Skeletal muscle satellite cell (primary cell): Measurements from ENCODE around the gene ANKFN1.
A peak's percentile ranks its signal among the peaks of the same experiment; 100 is the strongest.

Source experiments
- H3K27me3 ChIP-seq: 2 replicates; pipeline ENCODE4 v1.7.0; 2013; ENCODE audit warnings: low read length; ENCODE audit not compliant: control insufficient read depth, insufficient read depth
- H3K36me3 ChIP-seq: 2 replicates; pipeline ENCODE4 v1.7.0; 2013; ENCODE audit warnings: mild to moderate bottlenecking, control low read depth, low read length; ENCODE audit not compliant: insufficient read depth
- H3K4me1 ChIP-seq: 2 replicates; pipeline ENCODE4 v1.7.0; 2013; ENCODE audit warnings: low read length; ENCODE audit not compliant: control insufficient read depth, insufficient read depth
- H3K4me2 ChIP-seq: 2 replicates; pipeline ENCODE4 v1.7.0; 2013; ENCODE audit warnings: mild to moderate bottlenecking, low read length
- H3K4me3 ChIP-seq: 2 replicates; pipeline ENCODE4 v1.7.0; 2013; ENCODE audit warnings: low read length
- H3K9ac ChIP-seq: 2 replicates; pipeline ENCODE4 v1.7.0; 2013; ENCODE audit warnings: mild to moderate bottlenecking, low read depth, low read length, moderate library complexity
- H3K9me3 ChIP-seq: replicated peaks from 2 replicates; pipeline ENCODE4 v1.7.0; 2013; ENCODE audit warnings: mild to moderate bottlenecking, control low read depth, low read length

The ANKFN1 gene

DNA sequence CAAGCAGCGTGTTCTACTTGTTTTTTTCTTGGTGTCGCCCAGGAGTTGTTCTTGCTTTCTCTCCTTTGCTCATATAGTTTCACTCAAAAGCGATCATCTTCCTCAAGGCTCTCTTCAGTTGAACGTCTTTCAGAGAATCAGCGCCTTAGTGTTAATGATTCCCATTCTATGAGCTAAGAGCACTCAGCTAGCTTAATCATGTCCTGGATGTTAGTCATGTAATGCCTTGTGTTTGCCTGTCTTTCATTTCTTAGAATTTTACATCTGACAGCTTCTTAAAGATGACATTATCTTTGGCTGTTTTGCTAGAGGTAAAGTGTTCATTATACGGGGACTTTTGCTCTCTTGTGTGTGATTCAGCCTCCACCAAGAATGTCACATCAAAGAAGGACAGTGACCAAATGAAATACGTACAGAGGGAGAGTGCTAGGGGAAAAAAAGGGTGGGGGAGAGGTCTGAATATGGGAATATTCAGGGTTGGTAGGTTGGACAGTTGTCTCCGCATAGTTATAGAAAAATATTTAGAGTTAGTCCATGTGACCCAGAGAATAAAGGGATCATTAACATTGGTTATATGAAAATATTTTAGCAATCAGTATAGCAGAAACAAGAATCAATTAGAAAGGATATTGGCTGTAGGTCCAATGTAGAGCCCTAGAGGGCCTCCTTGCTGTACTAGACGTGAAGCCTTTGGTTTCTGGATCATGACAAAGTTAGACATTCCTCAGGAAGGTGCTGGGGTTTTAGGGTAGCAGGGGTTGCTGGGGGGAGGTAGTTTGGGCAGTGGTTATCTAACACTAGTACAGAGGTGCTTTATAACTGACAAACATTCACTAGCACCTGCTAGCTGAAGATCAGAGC is 31.9 kb upstream of the ANKFN1 start:
- H3K9me3 ChIP-seq = no peaks in the 10 kb centered on the region
- H3K4me1 ChIP-seq = peaks cover 15% of the 10 kb centered on the region
- H3K4me2 ChIP-seq = no peak overlapping the region
- no peaks in the 10 kb centered on the region for H3K36me3 ChIP-seq
- no peak overlapping the region for H3K4me3 ChIP-seq
- no peak overlapping the region for H3K9ac ChIP-seq
- H3K27me3 ChIP-seq = no peaks in the 10 kb centered on the region

DNA sequence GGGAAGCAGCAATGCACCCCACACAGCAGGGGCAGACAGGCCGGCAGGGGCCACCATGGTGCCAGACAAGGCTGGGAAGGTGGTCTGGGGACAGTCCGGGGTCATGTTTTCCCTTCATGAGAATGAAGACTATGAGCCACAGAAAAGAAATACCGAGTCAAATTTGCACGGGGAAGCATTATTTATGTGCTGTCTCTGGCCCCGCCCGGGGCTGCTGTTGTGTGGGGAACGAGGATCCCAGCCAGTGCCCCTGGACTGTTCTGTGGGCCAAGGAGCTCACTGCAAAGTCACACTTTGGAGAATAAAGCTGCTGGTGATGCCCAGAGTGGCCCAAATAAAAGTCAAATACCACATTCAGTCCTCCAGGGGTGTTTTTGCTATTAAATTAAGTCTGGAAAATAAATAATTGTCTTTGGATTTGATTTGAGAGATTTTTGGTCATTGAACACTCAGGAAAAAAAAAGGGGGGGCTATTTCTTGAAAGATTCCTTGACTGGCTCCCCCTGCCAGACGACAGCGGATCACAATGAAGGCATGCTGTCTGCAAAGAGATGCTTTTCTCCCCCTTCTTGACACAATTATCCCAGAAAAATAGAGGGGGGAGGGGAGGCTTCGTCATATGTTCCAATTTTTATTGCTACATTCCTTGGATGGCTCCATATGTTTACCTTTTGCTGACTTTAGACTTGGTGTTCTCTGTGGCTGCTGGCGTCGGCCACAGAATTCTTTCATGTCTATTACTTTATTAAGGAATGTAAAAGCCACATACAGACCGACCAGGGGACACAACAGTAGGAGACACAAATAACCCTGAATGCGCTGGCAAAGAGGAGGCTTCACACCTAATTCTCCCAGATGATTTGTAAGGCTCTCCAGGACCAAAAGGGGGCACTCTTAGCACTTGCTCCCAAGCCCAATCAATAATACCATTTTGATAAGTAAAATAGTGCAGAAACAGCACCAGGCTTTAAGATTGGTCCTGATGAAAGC is 27.1 kb upstream of the ANKFN1 start:
- Histone ChIP-seq H3K36me3 (no peaks in the 10 kb centered on the region), H3K9ac (peak overlapping the region; percentile 58), H3K9me3 (no peaks in the 10 kb centered on the region), H3K4me3 (no peak overlapping the region), H3K4me2 (peak overlapping the region; percentile 12), H3K4me1 (peaks cover 34% of the 10 kb centered on the region), H3K27me3 (no peaks in the 10 kb centered on the region)

DNA sequence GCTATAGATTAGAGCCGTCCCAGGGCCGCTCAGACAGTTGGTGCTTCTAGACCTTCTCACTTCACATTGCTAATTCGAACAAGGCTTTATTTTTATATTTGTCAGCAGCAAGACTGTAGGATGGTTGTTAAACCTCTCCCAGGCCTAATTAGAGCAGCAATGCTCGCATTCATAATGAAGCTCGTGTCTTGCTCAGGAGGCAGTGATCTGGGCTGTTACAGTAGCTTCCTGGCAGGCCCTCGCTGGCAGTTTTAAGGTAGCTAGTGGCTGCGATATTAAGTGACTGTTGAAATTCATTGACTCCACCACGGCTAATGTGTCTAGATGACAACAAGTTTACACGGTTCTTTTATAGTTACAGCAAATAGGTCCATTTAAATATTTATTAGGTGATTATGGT is 23.2 kb upstream of the ANKFN1 start:
- Histone ChIP-seq H3K4me3 (no peak overlapping the region), H3K27me3 (no peaks in the 10 kb centered on the region), H3K4me1 (peaks cover 40% of the 10 kb centered on the region), H3K9ac (no peak overlapping the region), H3K9me3 (no peaks in the 10 kb centered on the region), H3K36me3 (no peaks in the 10 kb centered on the region), H3K4me2 (no peak overlapping the region)

DNA sequence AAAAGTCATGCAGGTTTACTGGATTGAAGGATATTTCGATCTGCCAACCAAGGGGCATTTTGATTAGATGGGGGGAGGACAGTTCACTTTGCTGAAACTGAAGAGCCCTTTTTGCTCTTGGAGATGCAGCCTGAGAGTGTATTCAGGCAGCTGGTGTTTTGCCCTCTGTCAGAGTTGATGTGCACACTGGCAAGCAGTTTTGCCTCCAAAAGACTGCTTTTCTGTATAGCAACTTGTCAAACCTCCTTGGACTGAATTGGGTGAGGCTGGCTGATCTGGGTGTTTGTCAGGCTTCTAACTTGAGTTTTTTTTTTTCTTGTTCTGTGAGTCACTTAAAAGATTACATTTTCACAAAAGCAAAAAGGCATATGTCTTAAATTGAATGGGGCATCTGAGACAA is 22.6 kb upstream of the ANKFN1 start:
- Histone ChIP-seq H3K4me1 (peaks cover 37% of the 10 kb centered on the region), H3K36me3 (no peaks in the 10 kb centered on the region), H3K27me3 (no peaks in the 10 kb centered on the region), H3K4me3 (no peak overlapping the region), H3K4me2 (no peak overlapping the region), H3K9me3 (no peaks in the 10 kb centered on the region), H3K9ac (peak overlapping the region; percentile 20)

DNA sequence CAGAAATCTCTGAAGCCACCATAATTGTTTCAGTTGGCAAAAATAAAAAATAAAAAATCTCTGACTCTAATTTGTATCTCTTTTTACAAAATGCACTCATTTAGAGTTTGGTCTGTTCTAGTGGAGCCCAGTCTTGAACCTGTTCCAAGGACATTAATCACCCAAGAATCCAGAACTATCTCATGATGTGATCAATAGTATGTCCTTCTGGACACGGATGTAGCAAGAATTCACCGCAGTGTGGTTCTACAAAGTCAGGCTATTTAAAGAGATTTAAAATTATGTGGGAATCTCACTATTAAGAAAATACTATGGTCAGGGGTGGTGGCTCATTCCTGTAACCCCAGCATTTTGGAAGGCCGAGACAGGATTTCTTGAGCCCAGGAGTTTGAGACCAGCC is 21.8 kb upstream of the ANKFN1 start:
- Histone ChIP-seq H3K4me2 (no peak overlapping the region), H3K9me3 (no peaks in the 10 kb centered on the region), H3K36me3 (no peaks in the 10 kb centered on the region), H3K27me3 (no peaks in the 10 kb centered on the region), H3K4me3 (no peak overlapping the region), H3K4me1 (peaks cover 29% of the 10 kb centered on the region), H3K9ac (peak overlapping the region; percentile 20)

DNA sequence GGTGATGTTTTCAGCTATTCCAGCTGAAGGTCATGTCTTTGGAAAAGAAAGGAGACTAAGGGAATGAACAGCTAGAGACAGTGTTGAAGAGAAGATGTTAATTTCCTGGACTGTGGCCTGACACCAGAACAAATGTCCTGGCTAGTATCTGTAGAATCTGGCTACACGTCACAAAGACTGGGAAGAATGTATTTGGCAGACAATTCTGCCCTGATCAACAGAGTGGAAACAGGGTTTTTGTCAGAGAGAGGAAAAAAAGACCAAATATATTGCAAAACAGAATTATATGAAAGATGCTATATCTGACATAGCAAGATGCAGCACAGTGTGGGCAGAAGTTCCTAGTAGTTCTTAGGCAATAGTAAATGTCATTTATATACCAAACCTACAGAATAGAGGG is 17.0 kb upstream of the ANKFN1 start:
- Histone ChIP-seq H3K4me1 (peaks cover 8% of the 10 kb centered on the region), H3K36me3 (no peaks in the 10 kb centered on the region), H3K9me3 (no peaks in the 10 kb centered on the region), H3K27me3 (no peaks in the 10 kb centered on the region), H3K4me3 (no peak overlapping the region), H3K9ac (no peak overlapping the region), H3K4me2 (no peak overlapping the region)

DNA sequence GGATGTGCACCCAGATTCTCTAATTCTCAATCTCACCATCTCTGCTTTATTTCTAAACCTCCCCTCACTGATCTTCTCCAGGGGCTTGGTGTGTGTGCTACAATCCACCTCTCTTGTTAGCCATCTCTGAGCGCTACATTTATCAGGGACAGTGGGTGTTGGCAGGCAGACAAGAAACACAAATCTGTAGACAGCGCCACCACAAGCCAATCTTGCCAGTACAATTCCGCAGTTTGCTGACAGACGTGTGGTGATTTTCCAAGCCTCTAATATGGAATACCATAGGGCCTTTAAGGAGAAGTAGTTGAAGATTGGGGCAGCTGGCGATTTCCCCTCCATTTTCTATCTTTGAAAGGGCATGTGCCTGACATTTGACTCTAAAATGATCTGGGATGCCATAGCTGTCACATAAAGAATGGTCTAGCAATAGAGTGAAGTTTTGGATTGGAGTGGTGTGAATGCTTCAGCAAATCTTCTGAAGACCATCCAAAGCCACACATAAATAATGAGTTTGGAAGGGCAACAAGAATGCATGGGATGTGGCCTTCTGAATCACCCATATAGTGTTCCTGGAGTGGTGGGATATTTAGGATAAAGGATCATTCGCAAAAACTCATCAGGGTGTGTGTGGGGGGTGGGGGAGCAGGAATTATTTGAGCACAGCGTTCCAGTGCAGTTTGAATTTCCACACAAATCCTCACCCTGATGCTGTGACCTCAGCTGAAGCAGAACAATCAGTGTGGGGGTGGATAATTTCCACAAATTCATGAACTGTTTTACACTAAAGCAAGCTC is 12.0 kb upstream of the ANKFN1 start:
- Histone ChIP-seq H3K4me3 (no peak overlapping the region), H3K9ac (no peak overlapping the region), H3K27me3 (no peaks in the 10 kb centered on the region), H3K9me3 (no peaks in the 10 kb centered on the region), H3K4me2 (no peak overlapping the region), H3K36me3 (no peaks in the 10 kb centered on the region), H3K4me1 (peaks cover 19% of the 10 kb centered on the region)

DNA sequence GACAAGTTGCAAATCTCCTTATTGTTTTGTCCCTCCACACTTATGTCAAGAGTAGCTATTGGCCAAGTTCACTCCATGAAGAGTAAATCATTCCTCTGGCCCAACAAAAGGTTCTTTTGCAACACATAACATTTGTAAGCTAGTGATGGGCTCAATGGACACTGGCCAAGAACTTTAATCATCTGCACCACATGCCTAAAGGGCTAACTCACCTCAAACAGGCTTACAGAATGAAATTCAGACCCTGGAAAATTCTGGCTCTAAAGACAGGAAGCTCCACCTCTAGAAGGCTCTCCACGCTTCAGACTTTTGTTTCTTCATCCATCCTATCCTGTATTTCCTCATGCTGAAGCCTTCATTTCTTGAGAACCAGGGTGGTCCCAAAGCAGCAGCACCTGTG is 10.9 kb upstream of the ANKFN1 start:
- Histone ChIP-seq H3K36me3 (no peaks in the 10 kb centered on the region), H3K9ac (no peak overlapping the region), H3K4me2 (peak overlapping the region; percentile 13), H3K9me3 (no peaks in the 10 kb centered on the region), H3K27me3 (no peaks in the 10 kb centered on the region), H3K4me3 (no peak overlapping the region), H3K4me1 (peaks cover 19% of the 10 kb centered on the region)

DNA sequence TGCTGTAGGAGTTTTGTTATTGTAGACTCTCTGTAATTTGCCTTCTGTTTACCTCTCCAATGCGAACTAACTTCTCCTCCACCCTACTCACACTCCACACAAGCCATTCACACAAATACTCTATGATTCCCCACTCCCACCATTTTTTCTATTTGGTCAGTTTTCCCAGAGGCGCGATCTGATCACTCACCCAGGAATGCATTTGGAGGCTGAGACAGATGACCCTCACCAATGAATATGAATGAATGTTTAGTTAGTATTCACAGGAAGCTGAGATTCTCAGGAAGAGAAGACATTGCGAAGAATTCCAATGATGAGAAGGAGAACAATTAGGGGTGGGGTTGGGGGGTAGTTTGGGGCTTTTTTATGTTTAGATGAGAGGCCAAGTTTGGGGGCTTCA is 10.5 kb upstream of the ANKFN1 start:
- H3K4me3 ChIP-seq = no peak overlapping the region
- H3K27me3 ChIP-seq = no peaks in the 10 kb centered on the region
- peak overlapping the region; percentile 13 for H3K4me2 ChIP-seq
- no peaks in the 10 kb centered on the region for H3K36me3 ChIP-seq
- no peaks in the 10 kb centered on the region for H3K9me3 ChIP-seq
- peaks cover 19% of the 10 kb centered on the region for H3K4me1 ChIP-seq
- no peak overlapping the region for H3K9ac ChIP-seq

DNA sequence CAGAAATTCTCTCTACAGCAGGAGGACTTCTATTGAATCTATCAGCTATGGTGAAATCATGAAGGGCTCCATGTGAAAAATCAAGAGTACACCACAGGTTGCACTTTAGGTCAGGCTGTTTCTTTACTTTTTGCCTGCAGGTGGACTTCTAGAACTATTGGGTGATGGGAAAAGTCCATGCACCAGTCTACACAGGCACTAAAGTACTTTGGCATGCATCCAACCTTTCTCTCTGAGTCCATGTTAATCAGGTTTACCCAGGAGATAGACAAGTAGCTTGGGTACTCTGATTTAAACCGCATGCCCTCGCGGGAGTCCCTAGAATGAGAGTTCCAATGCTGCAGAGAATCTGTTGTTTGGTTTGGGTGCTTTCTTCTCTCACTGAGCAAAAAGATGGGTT is 9.1 kb upstream of the ANKFN1 start:
- Histone ChIP-seq H3K9ac (no peak overlapping the region), H3K4me2 (no peak overlapping the region), H3K4me1 (peaks cover 19% of the 10 kb centered on the region), H3K4me3 (no peak overlapping the region), H3K9me3 (no peaks in the 10 kb centered on the region), H3K36me3 (no peaks in the 10 kb centered on the region), H3K27me3 (no peaks in the 10 kb centered on the region)

DNA sequence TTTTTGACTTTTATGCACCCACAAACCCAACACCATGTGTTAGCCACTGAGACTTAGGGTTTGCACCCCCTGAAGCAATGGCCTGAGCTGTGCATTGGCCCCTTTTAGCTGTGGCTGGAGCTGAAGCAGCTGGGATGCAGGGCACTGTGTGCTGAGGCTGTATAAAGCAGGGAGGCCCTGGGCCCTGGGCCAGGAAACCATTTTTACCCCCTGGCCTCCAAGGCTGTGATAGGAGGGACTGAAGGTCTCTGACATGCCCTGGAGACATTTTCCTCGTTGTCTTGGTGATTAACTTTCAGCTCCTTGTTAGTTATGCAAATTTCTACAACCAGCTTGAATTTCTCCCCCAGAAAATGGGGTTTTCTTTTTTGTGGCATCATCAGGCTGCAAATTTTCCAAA is 6.7 kb upstream of the ANKFN1 start:
- H3K4me2 ChIP-seq = no peak overlapping the region
- no peaks in the 10 kb centered on the region for H3K9me3 ChIP-seq
- no peak overlapping the region for H3K9ac ChIP-seq
- no peak overlapping the region for H3K4me3 ChIP-seq
- H3K27me3 ChIP-seq = no peaks in the 10 kb centered on the region
- peaks cover 13% of the 10 kb centered on the region for H3K4me1 ChIP-seq
- H3K36me3 ChIP-seq = no peaks in the 10 kb centered on the region
